Liver (tissue), 9 donors: Measurements from ENCODE around the gene RPS6KA5. TPM values are rescaled to one million over a fixed set of nuclear protein-coding genes. Genes with fewer than 3 reads are reported as not detected.

Source experiments
- DNase-seq: peaks from one replicate; pipeline ENCODE4 v3.0.0-alpha.2; 2017; ENCODE audit warnings: low spot score
- H3K27ac ChIP-seq, 2 donors: one replicate each; pipeline ENCODE4 v1.7.0; 2013; ENCODE audit warnings: inconsistent platforms in 2 of 2, low read length in 2 of 2, control low read depth in 1 of 2, low read depth in 1 of 2, mild to moderate bottlenecking in 1 of 2
- H3K27me3 ChIP-seq, 4 donors: one replicate each; pipeline versions ENCODE4 v1.6.1 to v1.7.0; 2013; ENCODE audit warnings: low read length in 3 of 4, inconsistent platforms in 1 of 4, mild to moderate bottlenecking in 1 of 4, moderate library complexity in 1 of 4; ENCODE audit not compliant: control insufficient read depth in 4 of 4, insufficient read depth in 4 of 4
- H3K36me3 ChIP-seq, 4 donors: one replicate each; pipeline versions ENCODE4 v1.6.1 to v1.7.0; 2013; ENCODE audit warnings: low read length in 3 of 4, mild to moderate bottlenecking in 3 of 4, low read depth in 1 of 4, moderate library complexity in 1 of 4; ENCODE audit not compliant: control insufficient read depth in 4 of 4, insufficient read depth in 3 of 4
- H3K4me1 ChIP-seq, 4 donors: one replicate each; pipeline versions ENCODE4 v1.6.1 to v1.7.0; 2013; ENCODE audit warnings: low read length in 3 of 4, mild to moderate bottlenecking in 3 of 4, moderate library complexity in 1 of 4; ENCODE audit not compliant: control insufficient read depth in 4 of 4, insufficient read depth in 4 of 4
- H3K4me3 ChIP-seq, 3 donors: one replicate each; pipeline versions ENCODE4 v1.6.1 to v1.7.0; 2013; ENCODE audit warnings: low read length in 3 of 3, control low read depth in 1 of 3, low read depth in 1 of 3, mild to moderate bottlenecking in 1 of 3
- H3K9ac ChIP-seq, 2 donors: one replicate each; pipeline ENCODE4 v1.7.0; 2013; ENCODE audit warnings: low read length in 2 of 2, mild to moderate bottlenecking in 2 of 2, moderate library complexity in 2 of 2, control low read depth in 1 of 2, low read depth in 1 of 2
- H3K9me3 ChIP-seq, 4 donors: one replicate each; pipeline versions ENCODE4 v1.6.1 to v1.7.0; 2013; ENCODE audit warnings: low read length in 3 of 4; ENCODE audit not compliant: control insufficient read depth in 4 of 4
- CTCF ChIP-seq: fragments of 150-350 bp; IDR thresholded peaks from 2 replicates; pipeline ENCODE4 v1.5.1; 2017; ENCODE audit warnings: improper control_type of control experiment, low read depth, low read length; ENCODE audit not compliant: missing input control
- EGR1 ChIP-seq, 2 donors: IDR thresholded peaks; 2 replicates each; pipeline ENCODE4 v1.6.1; 2016 to 2018; ENCODE audit warnings: antibody characterized with exemption in 2 of 2, low read depth in 2 of 2
- FOXA1 ChIP-seq: IDR thresholded peaks from 2 replicates; pipeline ENCODE4 v1.6.1; 2016; ENCODE audit warnings: antibody characterized with exemption
- GABPA ChIP-seq, 2 donors: IDR thresholded peaks in 1 of 2; conservative IDR thresholded peaks in 1 of 2; 2 replicates each; pipeline ENCODE4 v1.6.1; 2016; ENCODE audit warnings: antibody characterized with exemption in 2 of 2, mild to moderate bottlenecking in 1 of 2, moderate library complexity in 1 of 2
- HNF4A ChIP-seq, 2 donors: conservative IDR thresholded peaks; 2 replicates each; pipeline ENCODE4 v1.6.1; 2016; ENCODE audit warnings: antibody characterized with exemption in 2 of 2, mild to moderate bottlenecking in 2 of 2
- HNF4G ChIP-seq: IDR thresholded peaks from 2 replicates; pipeline ENCODE4 v1.6.1; 2016; ENCODE audit warnings: antibody characterized with exemption
- MAX ChIP-seq: IDR thresholded peaks from 2 replicates; pipeline ENCODE4 v1.6.1; 2016; ENCODE audit warnings: antibody characterized with exemption
- NR2F2 ChIP-seq: IDR thresholded peaks from 2 replicates; pipeline ENCODE4 v1.6.1; 2016; ENCODE audit warnings: antibody characterized with exemption
- REST ChIP-seq: IDR thresholded peaks from 2 replicates; pipeline ENCODE4 v1.6.1; 2016; ENCODE audit warnings: antibody characterized with exemption, mild to moderate bottlenecking
- RXRA ChIP-seq, 2 donors: IDR thresholded peaks; 2 replicates each; pipeline ENCODE4 v1.6.1; 2017 to 2018; ENCODE audit warnings: antibody characterized with exemption in 2 of 2, mild to moderate bottlenecking in 1 of 2
- SP1 ChIP-seq: IDR thresholded peaks from 2 replicates; pipeline ENCODE4 v1.6.1; 2018; ENCODE audit warnings: antibody characterized with exemption, mild to moderate bottlenecking
- TAF1 ChIP-seq: conservative IDR thresholded peaks from 2 replicates; pipeline ENCODE4 v1.6.1; 2016; ENCODE audit warnings: antibody characterized with exemption, mild to moderate bottlenecking
- YY1 ChIP-seq: IDR thresholded peaks from 2 replicates; pipeline ENCODE4 v1.6.1; 2016; ENCODE audit warnings: antibody characterized with exemption, mild to moderate bottlenecking
- ZBTB33 ChIP-seq: IDR thresholded peaks from 2 replicates; pipeline ENCODE4 v1.6.1; 2016; ENCODE audit warnings: antibody characterized with exemption
- WGBS: extraction: QIAGEN DNeasy Blood & Tissue Kit; methylation state at CpG from one replicate; pipeline ENCODE4 v1.1.7; 2013; 5-methylcytosine and 5-hydroxymethylcytosine counted together
- polyA plus RNA-seq, 2 donors: library from polyadenylated mRNA; stranded (reverse) in 1 of 2; unstranded in 1 of 2; fragments of 200-250 nt in 1 of 2; fragments of >200 nt in 1 of 2; fragmentation: Nextera tagmentation in 1 of 2; extraction: Ambion mirVana in 1 of 2; gene quantifications; one replicate each; pipeline versions ENCODE4 v1.2.1 to v1.2.3, GENCODE V29; 2013 to 2015
- total RNA-seq, 2 donors: library from RNA; depleted of rRNA; stranded (reverse); fragments of >200 nt; gene quantifications; one replicate each; pipeline ENCODE4 v1.2.3, GENCODE V29; 2014
- donor health status: healthy.
- donor health status: healthy.
- donor health status: healthy.
- donor health status: healthy.
- donor health status: healthy.

RPS6KA5 gene
- total and polyA plus RNA-seq, 4 donors: 0.52 to 2.3 (median 1.3) TPM

GRCh38 chr14:90890322-90891020, 170.0 kb downstream of the RPS6KA5 start (continued):
- TF ChIP-seq ZBTB33 (no peak), SP1 (no peak)

GRCh38 chr14:90886297-90886815, 174.1 kb downstream of the RPS6KA5 start:
- 96% methylated on average over 7 of the region's 7 CpGs for WGBS
- Histone ChIP-seq H3K9me3 (peaks cover 0 to 3% (median 0%) of the 10 kb centered on the region in 4 donors), H3K27ac (no peak overlapping the region), H3K27me3 (no peaks in the 10 kb centered on the region), H3K4me1 (no peaks in the 10 kb centered on the region), H3K4me3 (no peak overlapping the region), H3K36me3 (no peaks in the 10 kb centered on the region), H3K9ac (no peak overlapping the region)
- no peak for TF ChIP-seq REST
- no peak for TF ChIP-seq TAF1
- no peak for TF ChIP-seq NR2F2
- TF ChIP-seq HNF4G: no peak
- no peak for TF ChIP-seq EGR1 (IDR thresholded peaks at IDR 0.05; ENCODE audit: low read depth in 2 of 2)
- TF ChIP-seq ZBTB33: no peak
- no peak for TF ChIP-seq FOXA1
- TF ChIP-seq CTCF: no peak
- no peak for TF ChIP-seq RXRA (IDR thresholded peaks at IDR 0.05)
- TF ChIP-seq GABPA (IDR thresholded peaks at IDR 0.05 in 1 of 2, conservative IDR thresholded peaks at IDR 0.05 in 1 of 2): no peak
- no peak for TF ChIP-seq HNF4A (conservative IDR thresholded peaks at IDR 0.05)
- TF ChIP-seq MAX: no peak
- TF ChIP-seq YY1: no peak
- no peak for DNase-seq
